Nephron (organoid): ENCODE results near the gene GPR137B.

Experiments
- H3K27ac Mint-ChIP-seq, 3 experiments: 2 replicates each; pipeline ENCODE4 v1.8.0; 2020; ENCODE audit warnings: mixed read lengths in 3 of 3, mild to moderate bottlenecking in 2 of 3, moderate library complexity in 1 of 3
- H3K27me3 Mint-ChIP-seq: 2 replicates; pipeline ENCODE4 v1.8.0; 2021; ENCODE audit warnings: low read depth, mild to moderate bottlenecking, moderate library complexity, mixed read lengths
- H3K36me3 Mint-ChIP-seq: 2 replicates; pipeline ENCODE4 v1.8.0; 2020; ENCODE audit warnings: low read depth, mixed read lengths
- H3K4me1 Mint-ChIP-seq: 2 replicates; pipeline ENCODE4 v1.8.0; 2020; ENCODE audit warnings: mixed read lengths
- H3K4me3 Mint-ChIP-seq, 3 experiments: 2 replicates each; pipeline ENCODE4 v1.8.0; 2020; ENCODE audit warnings: mild to moderate bottlenecking in 3 of 3, mixed read lengths in 3 of 3, moderate library complexity in 2 of 3
- H3K9me3 Mint-ChIP-seq: 2 replicates; pipeline ENCODE4 v1.8.0; 2020; ENCODE audit warnings: mixed read lengths
- TF ChIP-seq, protein P1 (sequence below), 3 experiments: fragments of 200-600 bp; sonication (generic); IDR thresholded peaks; one replicate each; pipeline ENCODE4 v1.5.0; 2021; ENCODE audit warnings: antibody characterized with exemption in 3 of 3; ENCODE audit not compliant: unreplicated experiment in 3 of 3

Gene GPR137B

DNA sequence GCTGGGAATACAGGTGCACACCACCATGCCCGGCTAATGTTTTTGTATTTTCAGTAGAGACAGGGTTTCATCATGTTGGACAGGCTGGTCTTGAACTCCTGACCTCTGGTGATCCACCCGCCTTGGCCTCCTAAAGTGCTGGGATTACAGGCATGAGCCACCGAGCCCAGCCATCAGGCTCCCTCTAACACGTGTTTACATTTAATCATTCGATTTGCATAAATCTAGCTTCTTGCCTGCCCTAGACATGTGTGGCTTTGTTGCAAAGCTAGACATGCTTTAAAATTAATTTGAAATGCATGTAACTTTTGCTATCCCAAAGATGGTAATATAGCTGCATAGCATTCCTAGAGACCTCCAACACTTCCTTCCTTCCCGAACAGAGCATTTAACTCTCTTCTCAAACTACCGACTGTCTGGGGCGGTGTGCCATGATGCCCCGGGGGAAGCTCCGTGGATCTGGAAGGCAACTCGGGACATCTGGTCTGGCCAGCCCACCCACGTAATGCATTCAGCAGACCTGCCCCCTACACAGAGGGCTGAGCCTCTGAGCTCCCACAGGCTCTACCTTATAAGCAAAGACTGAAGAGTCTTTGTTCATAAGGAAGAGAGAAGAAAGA lies 42.9 kb upstream of the GPR137B start:
- H3K27me3 Mint-ChIP-seq, result peaks cover 9% of the 10 kb centered on the region
- H3K27ac Mint-ChIP-seq, result no peak overlapping the region
- peaks cover 4% of the 10 kb centered on the region for H3K4me1 Mint-ChIP-seq
- peaks cover 17% of the 10 kb centered on the region for H3K9me3 Mint-ChIP-seq
- TF ChIP-seq, protein P1, sequence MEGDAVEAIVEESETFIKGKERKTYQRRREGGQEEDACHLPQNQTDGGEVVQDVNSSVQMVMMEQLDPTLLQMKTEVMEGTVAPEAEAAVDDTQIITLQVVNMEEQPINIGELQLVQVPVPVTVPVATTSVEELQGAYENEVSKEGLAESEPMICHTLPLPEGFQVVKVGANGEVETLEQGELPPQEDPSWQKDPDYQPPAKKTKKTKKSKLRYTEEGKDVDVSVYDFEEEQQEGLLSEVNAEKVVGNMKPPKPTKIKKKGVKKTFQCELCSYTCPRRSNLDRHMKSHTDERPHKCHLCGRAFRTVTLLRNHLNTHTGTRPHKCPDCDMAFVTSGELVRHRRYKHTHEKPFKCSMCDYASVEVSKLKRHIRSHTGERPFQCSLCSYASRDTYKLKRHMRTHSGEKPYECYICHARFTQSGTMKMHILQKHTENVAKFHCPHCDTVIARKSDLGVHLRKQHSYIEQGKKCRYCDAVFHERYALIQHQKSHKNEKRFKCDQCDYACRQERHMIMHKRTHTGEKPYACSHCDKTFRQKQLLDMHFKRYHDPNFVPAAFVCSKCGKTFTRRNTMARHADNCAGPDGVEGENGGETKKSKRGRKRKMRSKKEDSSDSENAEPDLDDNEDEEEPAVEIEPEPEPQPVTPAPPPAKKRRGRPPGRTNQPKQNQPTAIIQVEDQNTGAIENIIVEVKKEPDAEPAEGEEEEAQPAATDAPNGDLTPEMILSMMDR (IDR thresholded peaks at IDR 0.05; ENCODE audit: unreplicated experiment in 3 of 3), result no peak
- H3K36me3 Mint-ChIP-seq, result no peaks in the 10 kb centered on the region
- H3K4me3 Mint-ChIP-seq, result no peak overlapping the region

DNA sequence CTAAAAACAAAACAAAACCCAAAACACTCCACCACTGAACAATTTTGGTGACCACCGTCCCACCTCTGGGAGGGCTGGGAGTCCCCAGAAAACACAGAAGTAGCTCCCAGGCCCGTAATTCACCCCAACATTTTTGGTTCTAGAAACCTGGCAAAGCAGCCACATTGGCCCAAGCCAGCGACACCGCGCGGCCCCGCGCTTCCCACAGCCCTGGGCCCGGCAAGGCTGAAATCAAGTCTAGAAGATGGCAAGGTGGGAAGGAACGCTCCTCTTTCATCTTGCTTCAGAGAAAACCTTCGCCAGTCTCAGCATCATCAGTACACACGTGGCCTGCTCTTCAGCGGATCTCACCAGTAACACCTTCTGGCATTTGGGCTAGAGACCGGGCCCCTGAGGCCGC lies 41.5 kb upstream of the GPR137B start:
- Mint-ChIP-seq H3K36me3 (no peaks in the 10 kb centered on the region), H3K4me1 (peaks cover 4% of the 10 kb centered on the region), H3K4me3 (no peak overlapping the region), H3K9me3 (peaks cover 10% of the 10 kb centered on the region), H3K27me3 (peaks cover 10% of the 10 kb centered on the region), H3K27ac (no peak overlapping the region)
- TF ChIP-seq, protein P1 (IDR thresholded peaks at IDR 0.05; ENCODE audit: unreplicated experiment in 3 of 3), result no peak

DNA sequence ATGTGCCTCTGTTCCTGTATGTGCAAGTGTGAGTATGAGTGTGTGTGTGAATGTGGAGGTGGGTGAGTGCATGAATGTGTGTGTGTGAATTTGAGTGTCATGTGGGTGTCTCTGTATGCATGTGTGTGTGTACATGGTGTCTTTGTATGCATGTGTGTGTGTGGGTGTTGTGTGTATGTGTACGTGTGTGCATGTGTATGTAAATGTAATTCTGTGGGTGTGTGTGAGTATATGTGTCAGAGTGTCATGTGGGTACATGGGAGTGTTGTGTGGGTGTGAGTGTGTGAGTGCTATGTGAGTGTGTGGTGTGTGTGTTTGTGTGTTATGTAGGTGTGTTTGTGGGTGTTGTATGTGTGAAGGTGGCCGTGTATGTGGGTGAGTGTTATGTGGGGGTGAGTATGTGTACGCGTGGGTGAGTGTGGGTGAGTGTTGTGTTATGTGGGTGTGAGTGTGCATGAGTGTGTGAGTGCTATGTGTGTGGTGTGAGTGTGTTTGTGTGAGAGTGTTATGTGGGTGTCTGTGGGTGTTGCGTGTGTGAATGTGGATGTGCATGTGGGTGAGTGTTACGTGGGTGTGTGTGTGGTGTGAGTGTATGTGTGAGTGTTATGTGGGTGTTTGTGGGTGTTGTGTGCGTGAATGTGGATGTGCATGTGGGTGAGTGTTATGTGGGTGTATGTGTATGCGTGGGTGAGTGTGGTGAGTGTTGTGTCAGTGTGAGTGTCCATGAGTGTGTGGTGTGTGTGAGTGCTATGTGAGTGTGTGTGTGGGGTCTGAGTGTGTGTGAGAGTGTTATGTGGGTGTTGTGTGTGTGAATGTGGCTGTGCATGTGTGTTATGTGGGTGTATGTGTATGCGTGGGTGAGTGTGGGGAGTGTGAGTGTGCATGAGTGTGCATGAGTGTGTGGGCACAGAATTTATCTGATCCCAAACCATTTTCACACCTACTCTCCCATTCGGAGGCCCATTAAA lies 40.8 kb upstream of the GPR137B start:
- peaks cover 8% of the 10 kb centered on the region for H3K27me3 Mint-ChIP-seq
- peaks cover 6% of the 10 kb centered on the region for H3K9me3 Mint-ChIP-seq
- peaks cover 4% of the 10 kb centered on the region for H3K4me1 Mint-ChIP-seq
- no peak overlapping the region for H3K4me3 Mint-ChIP-seq
- no peak overlapping the region for H3K27ac Mint-ChIP-seq
- TF ChIP-seq, protein P1 (IDR thresholded peaks at IDR 0.05; ENCODE audit: unreplicated experiment in 3 of 3), result no peak
- H3K36me3 Mint-ChIP-seq, result no peaks in the 10 kb centered on the region

GRCh38 chr1:236102611-236103010 lies 39.7 kb upstream of the GPR137B start:
- H3K4me3 Mint-ChIP-seq, result no peak overlapping the region
- no peaks in the 10 kb centered on the region for H3K36me3 Mint-ChIP-seq
- peaks cover 4% of the 10 kb centered on the region for H3K4me1 Mint-ChIP-seq
- H3K27me3 Mint-ChIP-seq, result peaks cover 8% of the 10 kb centered on the region
- H3K27ac Mint-ChIP-seq, result no peak overlapping the region
- H3K9me3 Mint-ChIP-seq, result no peaks in the 10 kb centered on the region
- TF ChIP-seq, protein P1 (IDR thresholded peaks at IDR 0.05; ENCODE audit: unreplicated experiment in 3 of 3), result no peak

- TF ChIP-seq, protein P1 (IDR thresholded peaks at IDR 0.05; ENCODE audit: unreplicated experiment in 3 of 3), result no peak
These were observed 39.3 kb upstream of the GPR137B start for GRCh38 chr1:236103059-236103458.

More at GRCh38 chr1:236103059-236103458, 39.3 kb upstream of the GPR137B start:
- Mint-ChIP-seq H3K4me1 (peaks cover 4% of the 10 kb centered on the region), H3K4me3 (no peak overlapping the region), H3K9me3 (no peaks in the 10 kb centered on the region), H3K36me3 (no peaks in the 10 kb centered on the region), H3K27me3 (peaks cover 8% of the 10 kb centered on the region), H3K27ac (no peak overlapping the region)
